Stimulated activated CD4-positive, alpha-beta T cell treated with anti-CD3 and anti-CD28 coated beads, Interleukin-4, amount 100 ng/mL, for 24 hours (primary cell): ENCODE measurements around the gene CD300H.

Experiments used
- DNase-seq: peaks from one replicate; pipeline ENCODE4 v3.0.0-alpha.2; 2020

The CD300H gene

DNA sequence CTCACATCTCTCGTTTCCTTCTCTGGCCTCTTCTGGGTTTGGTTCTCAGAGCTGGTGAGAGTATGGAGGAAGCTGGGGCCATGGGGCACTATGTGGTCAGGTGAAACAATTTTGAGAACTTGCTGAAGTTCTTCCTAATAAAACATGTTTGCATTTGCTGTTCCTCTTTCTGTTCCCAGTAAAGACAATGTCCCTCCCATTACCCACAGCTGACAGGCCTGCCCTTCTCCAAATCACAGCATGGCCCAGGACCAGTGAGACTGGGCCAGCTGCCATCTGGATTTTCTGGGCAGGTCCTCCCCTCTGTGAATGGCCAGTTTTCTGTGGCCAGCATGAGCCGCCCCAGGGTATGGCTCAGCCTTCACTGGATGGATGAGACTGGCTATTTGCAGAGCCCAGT, at the start of gene CD300H:
TSS of gene CD300H (minus strand) at position 113 of the 400 bp plus-strand sequence.
- DNase-seq, result no peak

DNA sequence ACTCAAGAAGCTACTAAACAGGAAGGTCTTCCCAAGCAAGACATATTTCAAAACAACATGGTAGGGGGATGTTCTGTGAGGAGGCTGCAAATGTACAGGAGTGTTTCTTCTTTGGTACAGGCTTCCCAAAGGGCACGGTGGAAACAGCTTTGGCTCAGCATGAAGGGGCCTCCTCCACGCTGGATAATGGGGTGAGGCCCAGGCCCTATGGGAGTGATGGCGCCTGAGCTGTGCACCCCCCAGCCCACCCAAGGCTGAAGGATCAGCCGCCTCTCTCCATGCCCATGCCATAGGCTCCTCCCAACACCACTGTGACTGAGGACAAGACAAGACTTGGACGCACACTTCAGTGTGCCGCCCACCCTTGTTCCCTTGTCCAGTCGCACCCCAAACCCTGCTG, 49.4 kb upstream of the CD300H start:
- DNase-seq, result no peak

DNA sequence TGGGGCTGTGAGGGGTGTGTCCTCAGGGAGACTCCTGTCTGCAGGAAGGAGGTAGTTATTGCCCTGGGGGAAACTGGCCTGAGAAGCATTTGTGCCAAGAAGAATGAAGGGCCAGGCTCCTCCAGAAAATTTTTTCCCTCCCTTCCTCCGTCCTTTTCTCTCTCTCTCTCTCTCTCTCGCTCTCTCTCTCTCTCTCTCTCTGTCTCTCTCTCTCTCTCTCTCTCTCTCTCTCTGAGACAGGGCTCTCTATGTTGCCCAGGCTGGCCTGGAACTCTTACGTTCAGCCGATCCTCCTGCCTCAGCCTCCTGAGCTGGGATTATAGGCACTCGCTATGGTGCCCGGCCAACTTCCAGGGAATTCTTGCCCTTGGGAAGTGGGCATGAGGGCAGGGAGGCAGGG, 44.7 kb upstream of the CD300H start:
- DNase-seq, result no peak

DNA sequence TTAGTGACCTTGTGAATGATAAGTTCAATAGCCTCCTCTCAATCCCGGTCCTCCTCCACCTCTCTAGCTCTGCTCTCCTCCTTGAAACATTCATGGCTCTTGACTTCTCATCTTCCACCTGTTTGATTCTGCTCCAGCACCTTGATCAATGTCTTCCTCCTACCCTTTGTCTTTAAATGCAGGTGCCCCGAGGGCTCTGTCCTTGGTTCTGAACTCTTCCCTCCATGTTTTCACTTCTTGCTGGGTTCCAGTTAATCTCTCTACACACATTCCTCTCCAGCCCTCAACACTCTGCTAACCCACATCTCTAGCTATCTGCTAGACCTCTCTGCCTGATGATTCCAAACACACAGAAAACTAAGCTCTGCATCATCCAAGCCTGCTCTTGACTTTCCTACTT, 42.8 kb upstream of the CD300H start:
- no peak for DNase-seq

DNA sequence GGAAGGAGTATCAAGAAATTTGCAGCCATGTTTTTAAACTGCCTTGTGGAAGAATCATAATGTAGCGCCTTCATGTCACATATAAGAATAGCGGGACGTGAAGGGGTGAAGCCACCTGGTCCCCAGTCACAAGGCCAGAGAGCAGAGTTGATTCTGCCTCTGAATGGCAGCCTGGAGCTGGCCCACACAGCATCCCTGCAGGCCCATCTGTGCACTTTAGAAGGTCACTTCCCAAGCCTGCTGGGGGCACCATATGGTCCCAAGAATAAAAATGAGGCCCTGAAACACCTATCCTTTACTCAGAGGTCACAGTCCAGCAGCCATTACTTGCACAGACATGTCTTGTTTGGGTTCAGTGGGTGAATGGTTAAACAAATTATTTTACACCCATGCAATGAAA, 41.2 kb upstream of the CD300H start:
- no peak for DNase-seq

DNA sequence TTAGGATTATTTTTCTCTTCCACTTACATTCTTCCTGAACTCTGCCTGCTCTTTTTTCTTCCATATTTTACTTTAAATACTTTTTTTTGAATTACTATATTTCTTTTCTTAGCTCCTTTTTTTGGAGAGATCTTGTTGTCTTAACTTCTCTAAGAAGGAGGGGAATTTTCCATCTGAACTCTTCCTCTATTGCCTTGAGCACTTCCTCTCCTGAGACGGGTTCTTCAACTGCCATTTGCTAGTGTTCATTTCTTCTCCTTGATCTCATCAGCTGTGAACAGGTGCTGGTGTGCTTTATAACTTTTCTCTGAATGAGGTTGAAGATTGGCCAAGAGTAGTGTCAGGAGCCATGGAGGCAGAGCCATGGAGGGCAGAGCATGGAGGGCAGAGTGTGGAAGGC, 39.9 kb upstream of the CD300H start:
- DNase-seq, result no peak

DNA sequence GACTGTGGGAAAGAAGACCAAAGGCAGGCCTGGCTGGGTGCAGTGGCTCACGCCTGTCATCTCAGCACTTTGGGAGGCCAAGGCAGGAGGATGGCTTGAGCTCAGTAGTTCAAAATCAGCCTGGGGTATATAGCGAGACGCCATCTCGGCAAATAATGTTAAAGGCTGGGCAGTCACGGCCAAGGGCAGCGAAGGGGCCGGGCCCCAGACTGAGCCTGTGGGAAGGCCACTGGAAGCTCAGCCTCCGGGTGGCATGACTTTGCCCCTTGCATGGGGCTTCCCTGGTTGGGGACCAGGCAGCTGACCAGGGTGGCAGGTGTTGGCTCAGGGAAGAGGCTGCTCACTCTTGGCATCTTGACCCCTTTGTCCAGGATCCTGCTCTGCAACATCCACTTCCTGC, 38.7 kb upstream of the CD300H start:
- DNase-seq, result no peak

DNA sequence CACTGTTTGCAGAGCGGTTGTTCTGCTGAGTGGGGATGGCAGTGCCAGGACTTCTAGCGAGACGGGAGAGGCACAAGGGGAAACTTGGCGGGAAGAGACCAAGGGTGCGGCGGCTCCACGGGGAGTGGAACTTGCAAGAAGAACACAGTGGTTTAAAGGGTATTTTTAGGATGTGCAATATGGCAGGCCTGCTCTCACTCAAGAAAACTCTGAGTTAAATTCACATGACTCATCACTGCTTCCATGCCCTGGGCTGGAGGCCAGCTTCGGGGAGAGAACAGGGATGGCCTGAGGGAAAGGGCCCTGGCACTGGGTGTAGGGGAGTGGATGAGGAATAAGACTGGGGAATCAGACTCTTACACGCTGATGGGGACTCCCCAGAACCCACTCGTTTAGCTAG, 38.1 kb upstream of the CD300H start:
- no peak for DNase-seq

DNA sequence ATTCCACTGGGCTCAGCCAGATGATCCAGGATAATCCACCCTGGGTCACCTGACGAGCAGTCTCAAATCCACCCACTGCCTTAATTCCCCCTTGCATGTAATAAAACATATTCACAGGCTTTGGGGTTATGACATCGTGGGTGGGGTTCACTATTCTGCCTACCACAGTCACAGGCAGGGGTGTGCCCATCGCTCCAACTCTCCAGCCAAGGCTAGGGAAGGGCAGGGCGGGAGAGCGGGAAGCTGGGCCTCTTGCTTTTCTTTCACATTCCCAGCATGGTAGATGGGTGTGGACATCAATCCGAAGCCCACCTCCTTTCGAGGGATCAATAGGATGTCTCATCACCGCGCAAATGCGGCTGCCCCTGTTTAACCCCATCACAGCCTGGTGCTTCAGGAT, 37.5 kb upstream of the CD300H start:
- no peak for DNase-seq

DNA sequence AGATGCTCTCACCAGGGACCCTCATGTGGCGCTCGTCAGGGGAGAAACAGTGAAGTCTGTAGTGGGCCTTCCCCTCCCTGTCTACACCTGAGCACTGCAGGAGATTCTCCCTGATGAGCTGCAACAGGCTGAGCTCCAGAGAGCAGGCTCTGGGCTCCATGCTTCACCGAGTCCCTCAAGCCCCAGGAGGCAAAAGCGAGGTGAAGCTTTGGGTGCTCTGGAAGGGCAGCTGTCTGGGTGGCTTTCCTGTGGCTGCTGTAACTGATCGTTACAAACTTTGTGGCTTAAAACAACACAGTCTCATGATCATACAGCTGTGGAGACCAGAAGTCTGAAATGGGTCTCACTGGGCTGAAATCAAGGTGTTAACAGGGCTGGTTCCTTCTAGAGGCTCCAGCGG, 36.9 kb upstream of the CD300H start:
- DNase-seq, result no peak

DNA sequence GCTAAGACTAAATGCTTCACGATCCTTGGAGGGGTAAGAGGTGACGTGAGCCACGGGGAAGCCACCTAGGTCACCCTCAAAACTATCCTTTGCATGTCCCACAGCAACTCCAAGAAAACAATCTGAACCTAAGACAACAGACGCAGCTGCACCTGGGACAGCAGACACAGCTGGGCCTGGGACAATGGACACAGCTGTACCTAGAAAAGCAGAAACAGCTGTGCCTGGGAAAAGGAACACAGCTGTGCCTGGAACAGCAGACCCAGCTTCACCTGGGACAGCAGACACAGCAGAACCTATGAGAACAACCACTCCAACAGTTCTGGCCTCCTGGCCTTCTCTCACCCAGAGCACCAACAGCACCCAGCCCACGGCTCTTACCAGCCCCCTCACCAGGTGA, 36.4 kb upstream of the CD300H start:
- no peak for DNase-seq

DNA sequence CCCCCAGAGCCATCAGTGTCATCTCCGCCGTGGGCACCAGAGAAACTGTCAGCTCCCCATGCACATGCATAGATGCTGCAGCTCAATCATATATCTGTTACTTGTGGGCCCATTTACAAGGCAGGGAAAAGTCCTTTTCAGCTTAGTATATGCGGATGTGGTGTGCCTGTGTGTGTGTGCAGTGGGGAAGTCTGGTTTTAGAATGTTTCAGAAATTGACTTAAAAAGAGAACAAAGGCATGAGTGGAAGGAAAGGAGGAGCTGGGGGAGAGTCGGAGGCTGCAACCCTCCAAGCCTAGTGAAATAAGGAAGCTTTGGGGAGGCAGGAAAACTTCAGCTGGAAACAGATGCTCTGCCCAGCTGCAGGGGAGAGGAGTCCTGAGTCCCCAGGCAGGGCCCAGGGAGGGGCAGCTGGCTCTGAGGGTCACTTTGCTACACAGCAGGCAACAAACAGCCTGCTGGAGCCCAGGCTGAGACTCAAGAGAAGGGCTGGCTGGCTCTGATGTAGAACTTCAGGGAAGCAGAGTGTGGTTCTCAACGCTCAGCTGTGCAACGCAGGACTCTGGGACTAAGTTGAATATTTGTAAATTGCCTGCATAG, 35.8 kb upstream of the CD300H start:
- DNase-seq, result no peak

DNA sequence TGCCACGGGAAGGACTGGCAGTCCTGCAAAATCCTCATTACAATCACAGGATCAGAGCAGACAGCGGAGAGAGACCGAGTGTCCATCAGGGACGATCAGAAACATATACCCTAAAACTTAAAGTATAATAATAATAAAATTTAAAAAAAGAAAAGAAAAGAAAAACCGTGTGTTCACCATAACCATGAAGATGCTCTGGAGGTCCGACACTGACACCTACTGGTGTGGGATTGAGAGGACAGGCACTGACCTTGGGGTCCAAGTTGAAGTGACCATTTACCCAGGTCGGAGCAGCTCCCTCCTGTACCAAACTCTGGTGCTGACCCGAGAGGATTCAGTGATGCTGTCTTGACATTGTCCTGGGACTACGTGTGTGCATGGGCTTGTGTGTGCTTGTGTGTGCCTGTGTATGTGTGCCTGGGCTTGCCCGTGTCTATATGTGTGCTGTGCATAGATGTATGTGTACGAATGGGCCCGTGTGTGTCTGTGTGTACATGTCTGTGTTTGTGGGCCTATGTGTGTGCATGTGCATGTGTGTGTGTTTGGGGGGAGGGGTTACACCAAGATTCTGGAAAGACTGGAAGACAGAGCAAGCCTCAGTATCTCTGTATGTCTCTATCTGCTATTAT, 34.7 kb upstream of the CD300H start:
- DNase-seq, result peak; percentile 9

DNA sequence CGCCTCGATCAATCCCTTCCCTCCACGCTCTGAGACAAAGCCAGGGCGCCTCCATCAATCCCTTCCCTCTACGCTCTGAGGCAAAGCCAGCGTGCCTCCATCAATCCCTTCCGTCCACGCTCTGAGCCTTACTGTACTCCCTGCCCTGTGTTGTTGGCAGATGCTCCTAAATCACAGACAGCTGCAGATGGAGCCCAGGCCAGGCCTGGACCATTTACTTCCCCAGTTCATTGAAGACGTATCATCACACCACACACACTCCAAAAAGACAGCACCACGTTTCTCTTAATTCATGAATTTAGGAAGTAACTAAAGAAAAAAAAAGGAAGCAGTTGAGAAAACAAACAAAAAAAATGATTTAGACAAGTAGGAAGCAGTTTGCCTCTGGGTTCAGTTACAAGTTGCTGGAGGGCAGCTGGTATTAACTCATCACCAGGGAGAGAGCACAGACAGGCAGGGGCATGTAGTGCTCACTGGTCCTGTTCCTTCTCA, 32.2 kb upstream of the CD300H start:
- DNase-seq, result no peak

DNA sequence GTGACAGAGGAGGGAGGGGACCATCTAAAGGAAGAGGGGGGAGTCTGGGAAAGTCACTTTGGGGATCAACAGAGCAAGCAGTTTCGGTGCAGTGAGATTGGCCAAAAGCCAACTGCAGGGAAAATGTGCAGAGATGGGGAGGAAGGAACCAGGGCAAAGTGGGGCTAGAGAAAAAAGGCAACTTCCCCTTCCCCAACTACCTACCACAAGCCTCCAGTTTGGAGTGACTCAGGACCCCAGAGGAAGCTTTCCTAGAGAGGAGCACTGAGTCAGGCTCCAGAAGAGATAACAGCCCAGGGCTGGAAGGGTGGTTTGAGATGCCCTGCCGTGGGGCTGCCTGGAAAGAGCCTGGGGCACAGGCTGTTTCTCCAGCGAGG, 31.7 kb upstream of the CD300H start:
- no peak for DNase-seq

DNA sequence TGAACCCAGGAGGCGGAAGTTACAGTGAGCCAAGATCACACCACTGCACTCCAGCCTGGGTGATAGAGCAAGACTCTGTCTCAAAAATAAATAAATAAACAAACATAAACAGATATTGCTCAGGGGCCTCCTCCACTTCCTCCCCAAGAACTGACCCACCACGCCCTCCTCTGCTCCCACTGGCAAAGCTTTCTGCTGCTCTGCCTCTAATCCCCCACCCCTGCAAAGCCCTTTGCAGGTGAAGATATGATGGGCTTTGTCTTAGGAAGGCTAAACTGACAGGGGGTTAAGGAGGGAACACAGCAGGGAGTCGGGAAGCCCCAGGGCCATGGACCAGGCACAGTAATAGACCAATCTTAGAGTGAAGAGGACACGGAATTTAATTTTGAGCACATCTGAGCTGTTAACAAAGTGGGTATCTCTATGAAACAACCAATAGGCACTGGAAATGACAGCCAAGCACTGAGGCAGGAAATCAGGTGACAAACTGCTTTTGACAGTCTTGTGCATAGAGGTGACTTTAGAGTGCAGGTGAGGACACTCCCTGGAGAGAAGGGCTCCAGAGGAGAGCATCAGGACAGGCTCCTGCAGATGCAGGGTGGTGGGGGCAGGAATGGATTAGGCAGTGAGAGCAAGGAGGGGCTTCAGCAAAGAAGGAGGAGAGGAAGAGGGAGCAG, 31.2 kb upstream of the CD300H start:
- no peak for DNase-seq

DNA sequence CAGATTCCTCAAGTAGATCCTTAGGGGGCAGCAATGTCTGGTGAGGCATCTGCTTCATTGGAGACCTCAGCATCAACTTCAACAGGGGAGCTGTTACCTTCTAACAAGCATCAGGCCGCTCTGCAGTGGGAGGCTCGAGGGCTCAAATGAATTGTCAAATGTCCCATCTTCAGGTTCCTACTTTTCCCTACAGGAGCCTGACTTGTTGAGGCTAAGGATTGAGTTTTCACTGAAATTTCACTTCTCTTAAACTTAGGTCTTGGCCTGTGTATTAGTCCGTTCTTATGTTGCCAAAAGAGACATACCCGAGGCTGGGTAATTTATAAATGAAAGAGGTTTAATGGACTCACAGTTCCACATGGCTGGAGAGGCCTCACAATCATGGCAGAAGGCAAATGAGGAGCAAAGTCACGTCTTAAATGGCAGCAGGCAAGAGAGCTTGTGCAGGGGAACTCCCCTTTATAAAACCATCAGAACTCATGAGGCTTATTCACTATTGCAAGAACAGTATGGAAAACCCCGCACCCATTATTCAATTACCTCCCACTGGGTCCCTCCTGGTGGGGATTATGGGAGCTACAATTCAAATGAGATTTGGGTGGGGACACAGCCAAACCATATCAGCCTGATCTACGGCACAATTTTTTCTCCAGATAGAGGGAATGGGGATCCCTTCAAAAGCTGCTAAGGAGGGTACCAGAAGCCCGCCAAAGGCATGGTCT, 29.9 kb upstream of the CD300H start:
- no peak for DNase-seq

DNA sequence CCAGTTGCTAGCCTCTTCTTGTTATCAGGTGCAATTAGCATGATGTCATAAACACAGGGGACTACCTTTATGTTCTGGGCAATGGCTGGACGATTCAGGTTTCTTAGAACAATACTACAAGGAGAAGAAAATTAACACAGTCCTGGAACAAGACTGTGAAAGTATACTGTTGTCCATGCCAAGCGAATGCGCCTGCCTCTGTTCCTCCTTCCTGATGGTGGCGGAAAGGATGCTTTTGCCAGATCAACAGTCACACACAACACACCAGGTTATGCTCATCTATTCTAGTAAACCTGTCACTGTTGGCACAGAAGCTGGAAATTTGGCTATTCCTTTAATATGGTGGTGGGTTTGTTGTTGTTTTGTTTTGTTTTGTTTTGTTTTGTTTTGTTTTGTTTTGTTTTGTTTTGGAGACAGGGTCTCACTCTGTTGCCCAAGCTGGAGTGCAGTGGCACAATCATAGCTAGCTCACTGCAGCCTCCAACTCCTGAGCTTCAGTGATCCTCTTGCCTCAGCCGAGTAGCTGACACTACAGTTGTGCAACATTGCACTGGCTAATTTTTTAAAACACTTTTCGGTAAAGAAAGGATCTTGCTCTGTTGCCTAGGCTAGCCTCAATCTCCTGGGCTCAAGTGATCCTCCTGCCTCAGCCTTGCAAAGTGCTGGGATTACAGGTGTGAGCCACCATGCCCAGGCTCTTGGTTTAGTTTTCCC, 27.9 kb upstream of the CD300H start:
- no peak for DNase-seq

DNA sequence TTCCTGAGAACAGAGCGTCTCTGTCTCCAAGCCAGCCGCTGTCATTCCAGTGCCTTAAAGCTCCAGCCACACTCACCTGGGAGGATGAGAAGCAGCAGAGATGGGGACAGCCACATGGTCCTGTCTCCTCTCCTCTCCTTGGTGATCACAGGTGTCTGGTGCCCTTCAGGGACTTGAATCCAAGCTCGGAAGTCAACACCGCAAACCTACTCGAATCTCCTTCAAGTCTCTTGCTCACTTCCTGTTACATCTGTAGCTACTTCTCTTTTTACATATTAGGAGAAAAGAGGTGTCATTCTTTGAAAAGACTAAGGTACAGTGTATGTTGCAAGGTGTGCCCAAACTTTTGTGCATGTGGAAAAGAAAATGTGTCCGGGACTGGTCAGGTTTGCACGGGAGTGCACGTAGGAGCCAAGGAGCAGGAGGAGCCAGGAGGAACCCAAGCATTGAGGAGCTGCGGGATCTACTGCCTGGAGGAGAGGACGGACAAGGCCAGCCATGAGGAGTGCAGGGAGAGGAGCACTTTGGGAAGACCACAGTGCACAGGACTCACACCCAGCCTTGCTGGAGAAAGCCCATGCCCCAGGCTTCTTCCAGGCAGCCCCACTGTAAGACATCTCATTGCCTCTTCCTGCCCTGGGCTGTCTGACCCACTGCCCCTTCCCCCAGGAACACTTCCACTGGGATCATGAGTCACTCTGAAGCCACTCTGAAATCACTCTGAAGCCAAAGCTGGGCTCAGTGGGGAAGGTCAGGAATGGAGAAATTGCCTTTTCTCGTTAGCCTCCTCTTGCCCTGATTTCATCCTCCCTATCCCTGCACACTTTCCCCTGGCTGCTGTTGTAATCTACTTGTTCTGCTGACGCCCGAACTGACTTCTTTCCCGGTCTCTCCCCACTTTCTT, 25.0 kb upstream of the CD300H start, which contains the start of gene CD300LD:
TSS of gene CD300LD (minus strand) at position 197 of the 904 bp plus-strand sequence. CDS start at position 116, 81 bp downstream.
- no peak for DNase-seq

DNA sequence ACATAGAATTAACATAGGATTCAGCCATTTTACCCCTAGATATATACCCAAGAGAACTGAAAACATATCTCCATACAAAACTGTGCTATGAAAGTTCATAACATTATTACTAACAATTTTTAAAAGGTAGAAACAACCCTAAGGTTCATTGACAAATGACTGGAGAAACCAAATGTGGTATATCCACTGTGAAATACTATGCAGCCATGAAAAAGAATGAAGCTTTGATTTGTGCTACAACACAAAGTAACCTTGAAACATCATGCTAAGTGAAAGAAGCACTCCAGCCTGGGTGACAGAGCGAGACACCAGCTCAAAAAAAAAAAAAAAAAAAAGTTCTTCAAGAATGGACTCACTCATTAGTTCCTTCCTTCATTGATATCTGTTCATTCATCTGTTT, 24.2 kb upstream of the CD300H start:
- no peak for DNase-seq

DNA sequence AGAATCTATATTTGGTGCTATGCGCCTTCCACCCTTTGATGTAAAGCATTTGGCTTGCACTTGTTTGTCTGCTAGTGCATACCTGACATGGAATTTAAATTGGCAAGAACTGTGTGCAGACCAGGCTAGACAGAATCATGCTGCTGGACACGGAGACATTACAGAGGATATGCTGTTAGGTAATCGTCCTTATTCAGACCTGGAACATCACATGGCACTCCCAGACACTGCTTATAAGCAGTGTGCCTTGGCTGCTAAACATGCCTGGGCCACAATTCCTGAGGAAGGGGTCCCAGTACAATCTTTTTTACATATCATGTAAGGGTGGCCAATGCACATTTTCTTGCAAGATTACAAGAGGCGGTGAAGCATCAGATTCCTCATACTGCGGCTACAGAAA, 18.4 kb upstream of the CD300H start:
- DNase-seq, result no peak
